ENCODE measurements around the gene EMSY.
"Not testable (repeated sequence)": the region's sequence is repeated elsewhere in the genome, so short reads cannot be mapped to it uniquely, and the experiment has no call there.

Gene EMSY

GRCh38 chr11:76591416-76591815 is 146.6 kb downstream of the EMSY start:
- Histone ChIP-seq H3K27me3 (ENCODE audit: low read length) (no peaks in the 10 kb centered on the region), H3K9me2 (replicated peaks; ENCODE audit: insufficient read depth, low read length) (no peaks in the 10 kb centered on the region), H3K4me3 (ENCODE audit: insufficient read depth, low read length, poor library complexity, severe bottlenecking) (no peak overlapping the region)

GRCh38 chr11:76592025-76592914 is 147.5 kb downstream of the EMSY start:
- H3K9ac ChIP-seq (ENCODE audit: low read length), result no peak overlapping the region
- H3K9me3 ChIP-seq (ENCODE audit: insufficient read depth, low read length), result no peaks in the 10 kb centered on the region
- H3K4me3 ChIP-seq (ENCODE audit: insufficient read depth, low read length, poor library complexity, severe bottlenecking), result no peak overlapping the region
- no peak overlapping the region for H3K4me2 ChIP-seq (ENCODE audit: low read depth, low read length, poor library complexity, severe bottlenecking)
- no peaks in the 10 kb centered on the region for H3K9me2 ChIP-seq (replicated peaks; ENCODE audit: insufficient read depth, low read length)
- H3K27ac ChIP-seq (ENCODE audit: low read depth, low read length), result no peak overlapping the region
- H3K27me3 ChIP-seq (ENCODE audit: low read length), result no peaks in the 10 kb centered on the region
- no peaks in the 10 kb centered on the region for H3K79me2 ChIP-seq (ENCODE audit: insufficient read depth, low read length)
- H4K20me1 ChIP-seq (ENCODE audit: low read depth, low read length), result no peaks in the 10 kb centered on the region
- TF ChIP-seq CTCF (IDR thresholded peaks at IDR 0.05; ENCODE audit: insufficient read depth, low read length, poor library complexity, severe bottlenecking), result no peak
- TF ChIP-seq EZH2phosphoT487 (conservative IDR thresholded peaks at IDR 0.05; ENCODE audit: low read length), result no peak
- H3K36me3 ChIP-seq (ENCODE audit: low read length), result no peaks in the 10 kb centered on the region
- no peak overlapping the region for H2AFZ ChIP-seq (ENCODE audit: low read depth, low read length, severe bottlenecking)
- no peaks in the 10 kb centered on the region for H3F3A ChIP-seq (ENCODE audit: insufficient read depth)

More at GRCh38 chr11:76591416-76591815, 146.6 kb downstream of the EMSY start:
- H4K20me1 ChIP-seq (ENCODE audit: low read depth, low read length), result no peaks in the 10 kb centered on the region
- no peaks in the 10 kb centered on the region for H3K79me2 ChIP-seq (ENCODE audit: insufficient read depth, low read length)
- H3K36me3 ChIP-seq (ENCODE audit: low read length), result no peaks in the 10 kb centered on the region
- no peak overlapping the region for H3K9ac ChIP-seq (ENCODE audit: low read length)
- H3K27ac ChIP-seq (ENCODE audit: low read depth, low read length), result no peak overlapping the region
- H3K4me2 ChIP-seq (ENCODE audit: low read depth, low read length, poor library complexity, severe bottlenecking), result no peak overlapping the region
- no peaks in the 10 kb centered on the region for H3F3A ChIP-seq (ENCODE audit: insufficient read depth)
- no peak overlapping the region for H2AFZ ChIP-seq (ENCODE audit: low read depth, low read length, severe bottlenecking)
- TF ChIP-seq EZH2phosphoT487 (conservative IDR thresholded peaks at IDR 0.05; ENCODE audit: low read length) (no peak), CTCF (IDR thresholded peaks at IDR 0.05; ENCODE audit: insufficient read depth, low read length, poor library complexity, severe bottlenecking) (no peak)
- no peaks in the 10 kb centered on the region for H3K9me3 ChIP-seq (ENCODE audit: insufficient read depth, low read length)

- Histone ChIP-seq H3K79me2 (ENCODE audit: insufficient read depth, low read length) (no peaks in the 10 kb centered on the region), H3F3A (ENCODE audit: insufficient read depth) (no peaks in the 10 kb centered on the region), H3K36me3 (ENCODE audit: low read length) (no peaks in the 10 kb centered on the region), H4K20me1 (ENCODE audit: low read depth, low read length) (no peaks in the 10 kb centered on the region), H2AFZ (ENCODE audit: low read depth, low read length, severe bottlenecking) (no peak overlapping the region), H3K9me3 (ENCODE audit: insufficient read depth, low read length) (no peaks in the 10 kb centered on the region), H3K4me2 (ENCODE audit: low read depth, low read length, poor library complexity, severe bottlenecking) (no peak overlapping the region), H3K27me3 (ENCODE audit: low read length) (no peaks in the 10 kb centered on the region), H3K9me2 (replicated peaks; ENCODE audit: insufficient read depth, low read length) (no peaks in the 10 kb centered on the region), H3K9ac (ENCODE audit: low read length) (no peak overlapping the region), H3K4me3 (ENCODE audit: insufficient read depth, low read length, poor library complexity, severe bottlenecking) (no peak overlapping the region), H3K27ac (ENCODE audit: low read depth, low read length) (no peak overlapping the region)
- TF ChIP-seq CTCF (IDR thresholded peaks at IDR 0.05; ENCODE audit: insufficient read depth, low read length, poor library complexity, severe bottlenecking), result no peak
Observed at GRCh38 chr11:76592961-76593360, 148.1 kb downstream of the EMSY start.

GRCh38 chr11:76595091-76595490 is 150.3 kb downstream of the EMSY start:
- H3K9me2 ChIP-seq (replicated peaks; ENCODE audit: insufficient read depth, low read length); H3K9me3 ChIP-seq (ENCODE audit: insufficient read depth, low read length); H3K9ac ChIP-seq (ENCODE audit: low read length); H2AFZ ChIP-seq (ENCODE audit: low read depth, low read length, severe bottlenecking); H3K4me3 ChIP-seq (ENCODE audit: insufficient read depth, low read length, poor library complexity, severe bottlenecking); H3F3A ChIP-seq (ENCODE audit: insufficient read depth); H3K27me3 ChIP-seq (ENCODE audit: low read length); H3K4me2 ChIP-seq (ENCODE audit: low read depth, low read length, poor library complexity, severe bottlenecking); H3K79me2 ChIP-seq (ENCODE audit: insufficient read depth, low read length); H4K20me1 ChIP-seq (ENCODE audit: low read depth, low read length); H3K27ac ChIP-seq (ENCODE audit: low read depth, low read length); H3K36me3 ChIP-seq (ENCODE audit: low read length): not testable (repeated sequence)

Measured in SU-DHL-6 (cell line).